Astrocyte of the spinal cord (primary cell): ENCODE results near the gene COPA.

Source experiments
- DNase-seq: peaks from one replicate; pipeline ENCODE4 v3.0.0; 2011; ENCODE audit warnings: low read depth, low spot score
- H3K4me3 ChIP-seq: 2 replicates; pipeline ENCODE4 v1.5.1; 2011; ENCODE audit warnings: low read depth, mild to moderate bottlenecking, low read length, moderate library complexity
- in situ Hi-C: cut with HindIII; loops from 2 replicates; pipeline ENCODE4 v1.10.0; 2017; ENCODE audit warnings: low sequenced_read_pairs
- TF ChIP-seq, protein P1 (sequence below): IDR thresholded peaks from 2 replicates; pipeline ENCODE4 v1.5.1; 2012; ENCODE audit warnings: low read depth, mild to moderate bottlenecking, low read length, inconsistent platforms

The COPA gene

GRCh38 chr1:160282807-160283206, 60.2 kb downstream of the COPA start:
- no peak for DNase-seq
- in situ Hi-C loops, result no loop called here
- TF ChIP-seq, protein P1, sequence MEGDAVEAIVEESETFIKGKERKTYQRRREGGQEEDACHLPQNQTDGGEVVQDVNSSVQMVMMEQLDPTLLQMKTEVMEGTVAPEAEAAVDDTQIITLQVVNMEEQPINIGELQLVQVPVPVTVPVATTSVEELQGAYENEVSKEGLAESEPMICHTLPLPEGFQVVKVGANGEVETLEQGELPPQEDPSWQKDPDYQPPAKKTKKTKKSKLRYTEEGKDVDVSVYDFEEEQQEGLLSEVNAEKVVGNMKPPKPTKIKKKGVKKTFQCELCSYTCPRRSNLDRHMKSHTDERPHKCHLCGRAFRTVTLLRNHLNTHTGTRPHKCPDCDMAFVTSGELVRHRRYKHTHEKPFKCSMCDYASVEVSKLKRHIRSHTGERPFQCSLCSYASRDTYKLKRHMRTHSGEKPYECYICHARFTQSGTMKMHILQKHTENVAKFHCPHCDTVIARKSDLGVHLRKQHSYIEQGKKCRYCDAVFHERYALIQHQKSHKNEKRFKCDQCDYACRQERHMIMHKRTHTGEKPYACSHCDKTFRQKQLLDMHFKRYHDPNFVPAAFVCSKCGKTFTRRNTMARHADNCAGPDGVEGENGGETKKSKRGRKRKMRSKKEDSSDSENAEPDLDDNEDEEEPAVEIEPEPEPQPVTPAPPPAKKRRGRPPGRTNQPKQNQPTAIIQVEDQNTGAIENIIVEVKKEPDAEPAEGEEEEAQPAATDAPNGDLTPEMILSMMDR, result no peak

DNA sequence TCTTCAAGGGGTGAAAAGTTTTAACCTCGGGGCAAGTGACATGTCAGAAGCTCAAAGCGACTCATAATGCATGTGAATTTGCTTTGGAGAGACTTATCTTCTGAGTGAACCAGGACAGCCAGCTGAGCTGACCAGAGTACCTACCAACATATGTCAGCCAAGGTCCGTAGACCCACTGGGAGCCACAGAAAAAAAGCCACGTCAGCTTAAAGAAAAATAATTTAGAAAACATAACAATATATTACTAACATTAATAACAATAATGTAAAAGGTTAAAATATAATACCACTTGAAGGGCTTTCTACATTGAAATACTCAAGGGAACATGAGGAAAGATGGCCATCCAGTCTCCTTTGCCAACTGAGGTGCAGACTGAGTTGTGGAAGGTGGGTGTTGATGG, 65.1 kb downstream of the COPA start:
- TF ChIP-seq, protein P1, result no peak
- in situ Hi-C loops, result no loop called here
- H3K4me3 ChIP-seq, result no peak overlapping the region
- DNase-seq, result no peak

More at GRCh38 chr1:160282807-160283206, 60.2 kb downstream of the COPA start:
- no peak overlapping the region for H3K4me3 ChIP-seq

GRCh38 chr1:160277330-160277729, 65.7 kb downstream of the COPA start:
- in situ Hi-C loops, result no loop called here
- TF ChIP-seq, protein P1, result no peak
- H3K4me3 ChIP-seq, result no peak overlapping the region
- no peak for DNase-seq

DNA sequence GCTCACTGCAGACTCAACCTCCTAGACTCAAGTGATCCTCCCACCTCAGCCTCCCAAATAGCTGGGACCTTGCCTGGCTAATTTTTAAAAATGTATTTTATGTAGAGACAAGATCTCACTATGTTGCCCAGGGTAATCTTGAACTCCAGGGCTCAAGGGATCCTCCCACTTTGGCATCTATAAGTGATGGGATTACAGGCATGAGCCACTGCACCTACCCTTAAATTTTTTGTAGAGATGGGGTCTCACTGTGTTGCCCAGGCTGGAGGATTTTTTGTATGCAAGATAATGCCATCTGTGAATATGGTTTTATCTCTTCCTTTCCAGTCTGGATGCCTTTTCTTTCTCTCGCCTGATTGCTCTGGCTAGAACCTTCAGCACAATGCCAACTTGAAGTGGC, 72.0 kb downstream of the COPA start:
- DNase-seq, result no peak
- TF ChIP-seq, protein P1, result no peak
- no peak overlapping the region for H3K4me3 ChIP-seq
- in situ Hi-C loops, result no loop called here

DNA sequence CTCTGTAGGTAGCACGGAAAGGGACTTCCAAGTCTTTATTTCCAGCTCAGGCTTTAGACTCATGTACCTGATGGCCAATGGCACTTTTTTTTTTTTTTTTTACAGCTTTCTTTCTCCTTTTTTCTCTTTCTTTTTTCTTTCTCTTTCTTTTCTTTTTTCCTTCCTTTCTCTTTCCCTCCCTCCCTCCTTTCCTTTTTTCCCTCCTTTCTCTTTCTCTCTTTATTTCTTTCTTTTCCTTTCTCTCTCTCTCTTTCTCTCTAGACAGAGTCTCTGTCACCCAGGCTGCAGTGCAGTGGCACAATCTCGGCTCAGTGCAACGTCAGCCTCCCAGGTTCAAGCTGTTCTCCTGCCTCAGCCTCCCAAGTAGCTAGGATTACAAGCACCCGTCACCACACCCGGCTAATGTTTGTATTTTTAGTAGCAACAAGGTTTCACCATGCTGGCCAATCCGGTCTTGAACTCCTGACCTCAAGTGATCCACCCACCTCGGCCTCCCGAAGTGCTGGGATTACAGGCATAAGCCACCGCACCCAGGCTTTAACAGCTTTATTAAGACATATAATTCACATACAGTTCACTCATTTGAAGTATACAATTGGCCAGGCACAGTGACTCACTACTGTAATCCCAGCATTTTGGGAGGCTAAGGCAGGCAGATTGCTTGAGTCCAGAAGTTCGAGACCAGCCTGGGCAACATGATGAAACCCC, 75.6 kb downstream of the COPA start:
- in situ Hi-C loops, result no loop called here
- H3K4me3 ChIP-seq, result no peak overlapping the region
- no peak for DNase-seq
- TF ChIP-seq, protein P1, result no peak

DNA sequence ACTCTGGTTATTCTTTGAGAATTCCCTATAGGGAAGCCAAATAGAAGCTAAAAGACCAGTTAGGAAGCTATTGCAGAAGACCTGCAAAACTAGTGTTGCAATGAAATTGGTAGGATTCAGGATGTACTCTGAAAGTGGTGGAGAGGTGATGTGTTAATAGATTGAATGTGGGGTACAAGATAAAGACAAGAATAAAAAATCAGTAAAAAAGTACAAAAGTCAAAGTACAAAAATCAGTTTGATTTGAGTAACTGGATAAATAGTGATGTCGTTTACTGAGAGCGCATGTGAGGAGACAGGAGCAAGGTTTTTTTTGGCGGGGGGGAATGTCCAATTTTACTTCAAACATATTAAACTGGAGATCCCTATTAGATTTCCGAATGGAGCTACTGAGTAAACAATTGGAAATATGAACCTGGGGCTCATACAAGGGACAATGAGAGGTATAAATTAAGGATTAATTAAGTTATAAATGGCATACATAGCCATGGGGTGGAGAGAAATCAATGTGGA, 78.2 kb downstream of the COPA start:
- TF ChIP-seq, protein P1, result no peak
- no peak overlapping the region for H3K4me3 ChIP-seq
- DNase-seq, result no peak
- in situ Hi-C loops, result no loop called here
